KMS-11 (cell line): ENCODE measurements around the gene TRUB2.

ENCODE experiments used
- H2AFZ ChIP-seq: fragments of 200-600 bp; sonication (generic); 2 replicates; pipeline ENCODE4 v1.6.1; 2016; ENCODE audit warnings: antibody characterized with exemption, mixed run types, low read depth
- H3K27ac ChIP-seq: fragments of 200-600 bp; sonication (generic); 2 replicates; pipeline ENCODE4 v1.6.1; 2016; ENCODE audit warnings: mild to moderate bottlenecking, mixed run types
- H3K27me3 ChIP-seq: fragments of 200-600 bp; sonication (generic); 2 replicates; pipeline ENCODE4 v1.6.1; 2017; ENCODE audit warnings: mild to moderate bottlenecking, low read depth, mixed run types, moderate library complexity; ENCODE audit not compliant: insufficient read depth
- H3K36me3 ChIP-seq: fragments of 200-600 bp; sonication (generic); 2 replicates; pipeline ENCODE4 v1.6.1; 2017; ENCODE audit warnings: mild to moderate bottlenecking, mixed run types; ENCODE audit not compliant: insufficient read depth
- H3K4me1 ChIP-seq: fragments of 200-600 bp; sonication (generic); 2 replicates; pipeline ENCODE4 v1.6.1; 2016; ENCODE audit warnings: mild to moderate bottlenecking, low read depth, mixed run types; ENCODE audit not compliant: poor library complexity, severe bottlenecking
- H3K4me2 ChIP-seq: fragments of 200-600 bp; sonication (generic); 2 replicates; pipeline ENCODE4 v1.7.0; 2016; ENCODE audit warnings: mild to moderate bottlenecking, mixed run types
- H3K4me3 ChIP-seq: fragments of 200-600 bp; sonication (generic); IDR thresholded peaks from 2 replicates; pipeline ENCODE4 v1.6.1; 2017; ENCODE audit warnings: low read depth, low read length, mixed read lengths; ENCODE audit not compliant: insufficient read depth
- H3K79me2 ChIP-seq: fragments of 200-600 bp; sonication (generic); 2 replicates; pipeline ENCODE4 v1.6.1; 2016; ENCODE audit warnings: low read depth, mixed run types; ENCODE audit not compliant: insufficient read depth
- H3K9ac ChIP-seq: fragments of 200-600 bp; sonication (generic); 2 replicates; pipeline ENCODE4 v1.6.1; 2016; ENCODE audit warnings: mild to moderate bottlenecking, mixed run types
- H4K20me1 ChIP-seq: fragments of 200-600 bp; sonication (generic); 2 replicates; pipeline ENCODE4 v1.6.1; 2016; ENCODE audit warnings: mild to moderate bottlenecking, mixed run types; ENCODE audit not compliant: insufficient read depth
- CTCF ChIP-seq: fragments of 200-600 bp; sonication (generic); conservative IDR thresholded peaks from 2 replicates; pipeline ENCODE4 v1.6.1; 2017; ENCODE audit warnings: low read depth, mild to moderate bottlenecking, antibody characterized with exemption, low read length, moderate library complexity, mixed read lengths

The TRUB2 gene

GRCh38 chr9:128316421-128316820 is 5.8 kb downstream of the TRUB2 start:
- H3K9ac ChIP-seq: no peak overlapping the region
- H2AFZ ChIP-seq: no peak overlapping the region
- no peak overlapping the region for H3K27ac ChIP-seq
- H4K20me1 ChIP-seq: no peaks in the 10 kb centered on the region
- peaks cover 3% of the 10 kb centered on the region for H3K4me1 ChIP-seq
- peaks cover 2% of the 10 kb centered on the region; the same call in 1 of the 2 replicates for H3K79me2 ChIP-seq
- H3K27me3 ChIP-seq: no peaks in the 10 kb centered on the region
- no peak overlapping the region for H3K4me2 ChIP-seq
- no peaks in the 10 kb centered on the region for H3K36me3 ChIP-seq
- TF ChIP-seq CTCF: no peak
- no peak overlapping the region for H3K4me3 ChIP-seq

GRCh38 chr9:128314697-128315096 is 7.5 kb downstream of the TRUB2 start:
- H4K20me1 ChIP-seq: no peaks in the 10 kb centered on the region
- no peak overlapping the region for H2AFZ ChIP-seq
- H3K9ac ChIP-seq: no peak overlapping the region
- TF ChIP-seq CTCF: no peak
- H3K27me3 ChIP-seq: no peaks in the 10 kb centered on the region
- H3K4me3 ChIP-seq: no peak overlapping the region
- H3K4me1 ChIP-seq: no peaks in the 10 kb centered on the region
- H3K4me2 ChIP-seq: no peak overlapping the region
- H3K27ac ChIP-seq: no peak overlapping the region
- H3K79me2 ChIP-seq: no peaks in the 10 kb centered on the region
- H3K36me3 ChIP-seq: no peaks in the 10 kb centered on the region

- no peak for TF ChIP-seq CTCF
- H3K9ac ChIP-seq: no peak overlapping the region
- no peak overlapping the region for H2AFZ ChIP-seq
- H3K36me3 ChIP-seq: no peaks in the 10 kb centered on the region
- H3K4me1 ChIP-seq: no peaks in the 10 kb centered on the region
- no peak overlapping the region for H3K4me2 ChIP-seq
- H3K4me3 ChIP-seq: no peak overlapping the region
- no peaks in the 10 kb centered on the region for H3K79me2 ChIP-seq
- H4K20me1 ChIP-seq: no peaks in the 10 kb centered on the region
- H3K27me3 ChIP-seq: no peaks in the 10 kb centered on the region
- no peak overlapping the region for H3K27ac ChIP-seq
Measured at GRCh38 chr9:128310461-128310860, 11.8 kb downstream of the TRUB2 start.

- Histone ChIP-seq H2AFZ (no peak overlapping the region), H3K27ac (no peak overlapping the region), H3K36me3 (no peaks in the 10 kb centered on the region), H3K27me3 (no peaks in the 10 kb centered on the region), H3K4me3 (no peak overlapping the region), H4K20me1 (no peaks in the 10 kb centered on the region), H3K9ac (no peak overlapping the region), H3K4me2 (no peak overlapping the region), H3K4me1 (no peaks in the 10 kb centered on the region), H3K79me2 (no peaks in the 10 kb centered on the region)
- TF ChIP-seq CTCF: no peak
Measured at GRCh38 chr9:128309551-128309950, 12.7 kb downstream of the TRUB2 start.

- Histone ChIP-seq H3K27ac (no peak overlapping the region), H4K20me1 (no peaks in the 10 kb centered on the region), H2AFZ (no peak overlapping the region), H3K79me2 (no peaks in the 10 kb centered on the region), H3K4me3 (no peak overlapping the region), H3K4me1 (no peaks in the 10 kb centered on the region), H3K9ac (no peak overlapping the region), H3K4me2 (no peak overlapping the region), H3K27me3 (no peaks in the 10 kb centered on the region), H3K36me3 (no peaks in the 10 kb centered on the region)
- no peak for TF ChIP-seq CTCF
Measured at GRCh38 chr9:128304971-128305288, 17.3 kb downstream of the TRUB2 start.
